ENCODE data around the gene SURF1.
"Not testable (repeated sequence)": the region's sequence is repeated elsewhere in the genome, so short reads cannot be mapped to it uniquely, and the experiment has no call there.

Gene SURF1

DNA sequence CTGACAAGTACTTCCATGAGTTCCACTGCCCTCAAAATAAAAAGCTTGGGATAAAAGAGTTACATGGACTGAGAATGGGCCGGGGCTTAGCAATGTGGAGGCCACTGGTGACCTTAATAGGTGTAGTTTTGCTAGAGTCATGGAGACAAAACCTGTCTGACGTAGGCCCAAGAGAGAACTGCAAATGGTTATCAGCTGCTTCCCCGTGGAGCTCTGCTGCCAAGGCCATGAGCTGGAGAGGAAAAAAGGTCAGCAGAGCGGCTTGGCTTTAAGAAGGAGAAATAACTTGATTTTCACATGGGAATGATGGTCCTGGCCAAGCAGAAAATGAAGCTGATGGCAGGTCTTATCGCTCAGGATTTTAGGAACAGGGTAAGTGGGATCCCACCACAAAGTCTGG, 16.6 kb downstream of the SURF1 start:
- Mint-ChIP-seq H3K9me3 (no peaks in the 10 kb centered on the region), H3K27ac (peak overlapping the region; percentile 31), H3K27me3 (ENCODE audit: low read depth) (no peaks in the 10 kb centered on the region), H3K4me3 (no peak overlapping the region), H3K36me3 (ENCODE audit: low read depth) (peaks cover 35% of the 10 kb centered on the region), H3K4me1 (ENCODE audit: low read depth) (peaks cover 15% of the 10 kb centered on the region)
- DNase-seq (ENCODE audit: low spot score), result no peak

DNA sequence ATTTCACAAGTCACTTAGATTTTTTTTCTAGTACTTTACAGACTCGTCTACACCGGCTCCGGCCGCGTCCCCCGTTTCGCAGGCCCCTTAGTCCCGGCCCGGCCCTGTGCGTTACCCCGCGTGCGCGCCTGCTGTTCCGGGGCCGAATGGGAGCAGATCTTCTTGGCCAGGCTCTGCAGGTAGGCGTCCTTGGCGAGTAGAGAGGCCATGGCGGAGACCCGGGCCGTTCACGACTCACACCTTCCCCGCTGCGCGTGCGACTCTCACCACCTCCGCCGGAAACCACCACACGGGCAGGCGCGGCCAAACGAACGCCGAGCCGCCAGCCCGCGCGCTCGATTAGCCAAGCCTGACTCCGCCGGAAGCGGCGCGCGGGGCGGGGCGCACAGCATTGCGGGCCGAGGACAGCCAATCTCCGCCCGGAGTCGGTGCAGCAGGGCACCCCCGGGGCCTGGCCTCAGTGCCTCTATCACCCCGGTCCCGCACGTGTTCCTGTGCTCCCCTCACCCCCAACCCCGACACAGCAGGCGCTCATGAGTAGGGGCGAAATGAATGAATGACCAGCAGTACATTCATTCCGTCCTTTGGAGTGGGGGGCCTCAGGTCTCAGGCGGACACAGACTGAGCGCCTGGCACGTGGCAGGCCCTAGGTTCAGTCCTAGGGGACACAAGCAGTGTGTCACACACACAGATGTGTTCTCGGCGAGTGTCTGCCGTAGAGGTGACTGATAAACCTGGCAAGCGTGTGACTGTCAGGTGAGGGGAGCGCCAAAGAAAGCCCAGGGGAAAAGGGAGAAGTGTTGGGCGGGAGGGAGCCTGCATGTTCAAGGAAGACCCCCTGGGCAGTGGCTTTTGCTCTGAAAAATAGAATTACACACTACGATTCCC, 20.1 kb downstream of the SURF1 start, which contains the start of gene SURF6:
Gene SURF6, minus strand, starts transcription at position 265 of the 888 bp plus-strand sequence. Its CDS starts 56 bp downstream, at position 209.
- peak; percentile 96 for DNase-seq (ENCODE audit: low spot score)
- H3K27me3 Mint-ChIP-seq (ENCODE audit: low read depth), result no peaks in the 10 kb centered on the region
- H3K36me3 Mint-ChIP-seq (ENCODE audit: low read depth), result peaks cover 52% of the 10 kb centered on the region
- peak within 1 kb of the TSS; percentile 97 for H3K4me3 Mint-ChIP-seq
- H3K27ac Mint-ChIP-seq, result peak within 1 kb of the TSS; percentile 91
- H3K4me1 Mint-ChIP-seq (ENCODE audit: low read depth), result peaks cover 18% of the 10 kb centered on the region
- no peaks in the 10 kb centered on the region for H3K9me3 Mint-ChIP-seq

DNA sequence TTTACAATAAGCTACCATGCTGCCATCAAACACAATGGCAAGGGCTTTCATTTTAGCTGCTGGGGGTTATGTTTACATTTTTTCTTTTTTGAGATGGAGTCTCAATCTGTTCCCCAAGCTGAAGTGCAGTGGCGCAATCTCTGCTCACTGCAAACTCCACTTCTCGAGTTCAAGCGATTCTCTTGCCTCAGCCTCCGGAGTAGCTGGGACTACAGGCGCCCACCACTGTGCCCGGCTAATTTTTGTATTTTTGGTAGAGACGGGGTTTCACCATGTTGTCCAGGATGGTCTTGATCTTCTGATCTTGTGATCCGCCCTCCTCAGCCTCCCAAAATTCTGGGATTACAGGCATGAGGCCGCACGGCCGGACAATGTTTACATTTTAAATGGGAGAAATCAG, 21.4 kb downstream of the SURF1 start:
- Mint-ChIP-seq H3K4me1 (ENCODE audit: low read depth) (peaks cover 14% of the 10 kb centered on the region), H3K4me3 (peak overlapping the region; percentile 97), H3K27ac (peak overlapping the region; percentile 91), H3K36me3 (ENCODE audit: low read depth) (peaks cover 51% of the 10 kb centered on the region)
- H3K27me3 Mint-ChIP-seq (ENCODE audit: low read depth); DNase-seq (ENCODE audit: low spot score); H3K9me3 Mint-ChIP-seq: not testable (repeated sequence)

DNA sequence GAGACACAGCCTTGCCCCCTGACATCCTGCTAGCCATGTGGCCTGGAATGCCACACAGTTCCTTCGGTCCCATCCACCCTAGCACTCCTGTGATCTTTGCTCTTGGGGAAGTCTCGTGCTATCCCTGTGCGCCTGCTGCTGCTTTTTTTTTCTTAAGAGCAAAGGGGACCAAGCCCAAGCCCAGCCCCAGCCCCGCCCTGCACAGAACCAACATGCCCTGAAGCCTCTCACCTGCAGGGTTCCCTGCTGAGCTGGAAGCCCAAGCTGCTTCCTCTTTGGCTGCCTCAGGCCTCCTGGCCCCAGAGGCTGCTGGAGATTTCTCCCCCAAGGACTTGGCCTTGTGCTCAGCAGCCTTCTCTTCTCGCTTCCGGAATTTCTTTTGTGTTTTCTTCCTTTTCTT, 22.1 kb downstream of the SURF1 start:
- Mint-ChIP-seq H3K27me3 (ENCODE audit: low read depth) (no peaks in the 10 kb centered on the region), H3K9me3 (no peaks in the 10 kb centered on the region), H3K36me3 (ENCODE audit: low read depth) (peaks cover 48% of the 10 kb centered on the region), H3K27ac (no peak overlapping the region), H3K4me1 (ENCODE audit: low read depth) (peaks cover 14% of the 10 kb centered on the region), H3K4me3 (peak overlapping the region; percentile 97)
- no peak for DNase-seq (ENCODE audit: low spot score)

DNA sequence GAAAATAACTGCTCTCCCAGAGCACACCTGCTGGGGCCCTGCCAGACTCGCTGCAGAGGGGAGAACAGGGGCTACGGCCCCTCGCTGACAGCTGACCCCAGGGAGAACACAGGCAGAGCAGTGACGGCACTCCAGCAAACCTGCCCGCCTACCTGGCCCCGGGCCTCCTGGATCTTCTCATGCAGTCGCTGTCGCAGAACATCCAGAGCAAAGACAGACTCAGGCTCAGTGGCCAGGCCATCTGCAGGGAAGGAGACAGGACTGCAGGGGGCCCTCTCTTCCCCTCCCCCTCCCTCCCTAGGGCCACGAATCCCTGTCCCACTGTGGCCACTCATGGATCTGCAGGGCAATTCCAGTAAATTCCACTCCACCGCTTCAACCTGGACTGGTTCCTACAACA, 22.7 kb downstream of the SURF1 start:
- DNase-seq (ENCODE audit: low spot score), result no peak
- Mint-ChIP-seq H3K36me3 (ENCODE audit: low read depth) (peaks cover 46% of the 10 kb centered on the region), H3K4me3 (no peak overlapping the region), H3K9me3 (no peaks in the 10 kb centered on the region), H3K4me1 (ENCODE audit: low read depth) (peaks cover 14% of the 10 kb centered on the region), H3K27ac (no peak overlapping the region), H3K27me3 (ENCODE audit: low read depth) (no peaks in the 10 kb centered on the region)

DNA sequence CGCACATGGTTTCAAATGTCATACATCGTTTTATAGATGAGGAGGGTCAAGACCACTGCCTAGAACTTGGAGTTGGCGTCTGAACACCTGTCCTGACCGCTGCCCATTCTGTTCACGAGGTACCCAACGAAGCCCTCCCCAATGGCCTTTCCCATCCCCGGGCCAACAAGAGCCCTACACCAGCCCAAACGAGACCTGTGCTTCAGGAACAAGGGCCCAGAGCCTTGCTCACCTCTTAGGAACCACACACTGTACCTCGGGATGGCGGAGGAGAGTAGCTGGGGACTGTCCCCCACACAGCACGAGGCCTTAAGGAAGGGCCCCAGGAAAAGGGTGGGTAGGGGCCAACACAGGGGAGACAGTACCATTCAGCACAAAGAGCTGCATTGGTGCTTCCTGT, 23.3 kb downstream of the SURF1 start:
- DNase-seq (ENCODE audit: low spot score), result no peak
- no peaks in the 10 kb centered on the region for H3K27me3 Mint-ChIP-seq (ENCODE audit: low read depth)
- H3K9me3 Mint-ChIP-seq, result no peaks in the 10 kb centered on the region
- no peak overlapping the region for H3K4me3 Mint-ChIP-seq
- H3K36me3 Mint-ChIP-seq (ENCODE audit: low read depth), result peaks cover 46% of the 10 kb centered on the region
- peaks cover 14% of the 10 kb centered on the region for H3K4me1 Mint-ChIP-seq (ENCODE audit: low read depth)
- H3K27ac Mint-ChIP-seq, result no peak overlapping the region

DNA sequence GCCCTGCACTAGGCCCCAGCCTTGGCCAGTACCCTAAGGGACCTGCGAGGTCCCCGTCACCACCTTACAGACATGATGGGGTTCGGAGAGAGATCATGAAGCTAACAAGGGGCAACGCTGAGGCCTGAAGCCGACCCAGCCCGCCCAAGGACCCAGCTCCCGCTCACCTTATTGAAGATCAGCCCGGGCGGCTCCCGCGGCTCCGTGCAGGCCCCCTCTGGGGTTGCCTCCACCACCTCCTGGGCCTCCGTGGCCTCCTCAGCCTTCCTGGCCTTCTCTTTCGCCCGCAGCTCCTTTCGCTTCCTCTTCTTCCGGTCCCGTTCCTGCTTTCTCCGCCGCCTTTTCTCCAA, 23.9 kb downstream of the SURF1 start:
- no peak for DNase-seq (ENCODE audit: low spot score)
- Mint-ChIP-seq H3K9me3 (no peaks in the 10 kb centered on the region), H3K4me3 (no peak overlapping the region), H3K36me3 (ENCODE audit: low read depth) (peaks cover 43% of the 10 kb centered on the region), H3K27me3 (ENCODE audit: low read depth) (no peaks in the 10 kb centered on the region), H3K27ac (no peak overlapping the region), H3K4me1 (ENCODE audit: low read depth) (peaks cover 14% of the 10 kb centered on the region)

DNA sequence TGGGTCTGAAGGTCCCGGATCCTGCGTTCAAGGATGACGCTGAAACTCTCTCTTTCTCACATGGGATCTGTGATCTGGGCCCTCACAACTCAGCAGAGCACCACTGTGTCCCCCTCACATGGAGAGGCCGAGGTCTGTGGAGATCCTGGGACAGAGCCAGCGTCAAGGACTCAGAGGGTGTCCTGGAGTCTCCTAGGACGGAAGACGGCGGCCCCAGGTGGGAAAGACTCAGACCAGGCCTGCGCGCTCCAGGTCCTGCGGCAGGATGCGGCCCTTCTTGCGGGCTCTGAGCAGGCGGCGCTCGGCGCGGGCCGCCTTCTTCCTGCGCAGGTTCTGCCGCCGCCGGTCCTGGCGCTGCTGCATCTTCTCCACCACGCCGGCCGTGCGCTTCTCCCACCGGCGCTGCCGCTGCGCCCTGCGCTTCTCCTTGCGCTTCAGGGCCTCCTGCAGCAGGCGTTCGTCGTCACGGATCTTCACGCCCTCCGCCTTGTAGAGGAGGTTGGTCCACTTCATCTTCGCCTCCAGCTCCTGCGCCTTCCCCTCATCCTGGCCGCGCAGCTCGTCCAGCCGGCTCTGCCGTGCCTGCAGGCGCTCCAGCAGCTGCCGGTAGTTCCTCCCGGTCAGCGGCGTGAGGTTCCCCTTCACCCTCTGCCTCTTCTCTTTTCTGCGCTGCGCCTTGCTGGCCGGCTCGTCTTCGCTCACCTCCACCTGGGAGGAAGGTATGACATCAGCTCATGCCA, 24.5 kb downstream of the SURF1 start:
- no peak for DNase-seq (ENCODE audit: low spot score)

DNA sequence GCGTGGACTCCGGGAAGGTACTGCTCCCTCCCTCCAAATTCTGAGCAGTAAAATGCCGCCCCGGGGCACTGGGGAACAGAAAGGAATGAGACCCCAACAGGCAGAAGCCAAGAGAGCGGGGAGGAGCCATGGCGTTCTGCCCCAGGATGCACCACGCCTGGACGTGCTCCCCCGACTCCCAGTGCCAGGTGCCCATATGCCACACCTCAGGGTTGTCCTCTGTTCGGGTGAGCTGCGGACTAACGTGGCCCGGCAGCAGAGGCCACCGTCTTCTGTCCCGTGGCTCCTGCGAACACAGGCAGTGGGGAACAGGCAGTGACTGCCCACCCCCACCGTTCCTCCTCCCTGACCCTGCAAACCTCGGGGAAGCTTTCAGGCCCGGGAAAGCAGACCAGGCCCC, 25.1 kb downstream of the SURF1 start:
- no peak for DNase-seq (ENCODE audit: low spot score)
- H3K27me3 Mint-ChIP-seq (ENCODE audit: low read depth), result no peaks in the 10 kb centered on the region
- H3K9me3 Mint-ChIP-seq, result no peaks in the 10 kb centered on the region
- H3K36me3 Mint-ChIP-seq (ENCODE audit: low read depth), result peaks cover 41% of the 10 kb centered on the region
- peaks cover 11% of the 10 kb centered on the region for H3K4me1 Mint-ChIP-seq (ENCODE audit: low read depth)
- no peak overlapping the region for H3K4me3 Mint-ChIP-seq
- no peak overlapping the region for H3K27ac Mint-ChIP-seq

More for the DNA sequence above, 24.5 kb downstream of the SURF1 start:
- no peaks in the 10 kb centered on the region for H3K27me3 Mint-ChIP-seq (ENCODE audit: low read depth)
- peaks cover 14% of the 10 kb centered on the region for H3K4me1 Mint-ChIP-seq (ENCODE audit: low read depth)
- no peak overlapping the region for H3K4me3 Mint-ChIP-seq
- H3K36me3 Mint-ChIP-seq (ENCODE audit: low read depth), result peaks cover 43% of the 10 kb centered on the region
- H3K9me3 Mint-ChIP-seq, result no peaks in the 10 kb centered on the region
- no peak overlapping the region for H3K27ac Mint-ChIP-seq

DNA sequence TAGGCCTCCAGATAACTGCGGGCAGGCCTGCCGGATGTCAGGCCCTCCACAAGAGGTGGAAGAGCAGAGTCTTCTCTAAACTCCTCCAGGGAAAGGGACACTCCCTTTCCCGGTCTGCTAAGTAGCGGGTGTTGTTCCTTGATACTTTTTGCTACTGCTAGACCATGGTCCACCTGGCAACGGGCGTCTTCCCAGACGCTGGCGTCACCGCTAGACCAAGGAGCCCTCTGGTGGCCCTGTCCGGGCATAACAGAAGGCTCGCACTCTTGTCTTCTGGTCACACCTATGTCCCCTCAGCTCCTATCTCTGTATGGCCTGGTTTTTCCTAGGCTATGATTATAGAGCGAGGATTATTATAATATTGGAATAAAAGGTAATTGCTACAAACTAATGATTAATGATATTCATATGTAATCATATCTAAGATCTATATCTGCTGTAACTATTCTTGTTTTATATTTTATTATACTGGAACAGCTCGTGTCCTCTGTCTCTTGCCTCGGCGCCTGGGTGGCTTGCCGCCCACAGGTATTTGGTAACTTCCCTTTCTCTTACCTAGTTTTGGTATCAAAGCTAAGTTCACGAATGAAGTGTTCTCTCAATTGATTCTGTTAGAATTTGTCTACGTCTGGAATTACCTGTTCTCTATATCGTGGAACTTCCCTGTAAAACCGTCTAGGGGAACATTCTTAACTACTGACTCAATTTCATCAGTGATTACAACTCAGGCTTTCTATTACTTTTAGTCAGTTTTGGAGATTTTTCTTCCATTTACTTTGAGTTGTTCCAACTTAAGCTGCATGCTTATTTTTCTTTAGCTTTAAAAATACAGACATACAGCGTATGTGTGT, 26.8 kb downstream of the SURF1 start:
- H3K27ac Mint-ChIP-seq; H3K4me1 Mint-ChIP-seq (ENCODE audit: low read depth); DNase-seq (ENCODE audit: low spot score); H3K4me3 Mint-ChIP-seq; H3K27me3 Mint-ChIP-seq (ENCODE audit: low read depth); H3K9me3 Mint-ChIP-seq: not testable (repeated sequence)
- peaks cover 37% of the 10 kb centered on the region for H3K36me3 Mint-ChIP-seq (ENCODE audit: low read depth)

DNA sequence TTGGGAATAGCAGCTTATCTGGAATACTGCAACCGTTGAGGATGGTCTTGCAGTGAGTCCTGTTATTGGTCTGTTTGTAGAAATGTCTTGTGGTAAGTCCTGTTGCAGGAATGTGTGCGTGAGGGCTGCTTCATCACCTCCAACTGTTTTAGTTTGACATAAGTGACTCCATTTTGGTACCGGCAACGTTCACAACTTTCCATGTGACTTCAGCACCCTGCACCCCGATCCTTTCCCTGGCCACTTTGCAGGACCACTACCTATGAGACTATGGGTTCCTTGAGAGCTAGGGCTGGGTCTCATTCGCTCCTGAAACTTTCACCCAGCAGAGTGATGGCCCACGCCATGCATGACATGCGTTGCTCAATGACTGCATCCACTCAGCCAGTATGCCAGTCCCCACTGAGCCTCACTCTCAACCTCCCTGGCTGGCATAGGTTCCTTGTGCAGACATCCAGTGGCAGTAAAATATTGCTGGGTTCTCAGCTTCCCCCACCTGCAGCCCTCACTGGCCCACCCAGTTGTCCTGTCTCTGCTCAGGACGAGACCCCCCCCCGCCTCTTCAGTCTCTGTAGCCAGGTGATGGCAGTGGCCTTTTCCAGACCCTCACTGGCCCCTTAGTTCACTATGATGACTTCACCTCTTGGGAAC, 28.3 kb downstream of the SURF1 start:
- Mint-ChIP-seq H3K27ac (no peak overlapping the region), H3K4me3 (no peak overlapping the region), H3K27me3 (ENCODE audit: low read depth) (no peaks in the 10 kb centered on the region), H3K36me3 (ENCODE audit: low read depth) (peaks cover 27% of the 10 kb centered on the region), H3K9me3 (no peaks in the 10 kb centered on the region), H3K4me1 (ENCODE audit: low read depth) (peaks cover 2% of the 10 kb centered on the region)
- DNase-seq (ENCODE audit: low spot score), result no peak

DNA sequence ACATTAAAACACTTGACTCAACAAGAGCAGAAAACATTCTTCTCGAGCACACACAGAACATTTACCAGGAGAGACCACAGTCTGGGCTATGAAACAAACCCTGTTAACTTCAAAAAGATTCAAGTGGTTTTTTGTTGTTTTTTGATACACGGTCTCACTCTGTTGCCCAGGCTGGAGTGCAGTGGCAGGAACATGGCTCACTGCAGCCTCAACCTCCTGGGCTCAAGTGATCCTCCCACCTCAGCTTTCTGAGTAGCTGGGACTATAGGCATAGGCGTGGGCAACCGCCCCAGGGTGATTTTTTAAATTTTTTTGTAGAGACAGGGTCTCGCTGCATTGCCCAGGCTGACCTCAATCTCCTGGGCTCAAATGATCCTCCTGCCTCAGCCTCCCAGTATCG, 29.3 kb downstream of the SURF1 start:
- not testable (repeated sequence) for H3K4me1 Mint-ChIP-seq (ENCODE audit: low read depth); DNase-seq (ENCODE audit: low spot score); H3K4me3 Mint-ChIP-seq; H3K27ac Mint-ChIP-seq; H3K27me3 Mint-ChIP-seq (ENCODE audit: low read depth); H3K9me3 Mint-ChIP-seq
- H3K36me3 Mint-ChIP-seq (ENCODE audit: low read depth), result peaks cover 19% of the 10 kb centered on the region

DNA sequence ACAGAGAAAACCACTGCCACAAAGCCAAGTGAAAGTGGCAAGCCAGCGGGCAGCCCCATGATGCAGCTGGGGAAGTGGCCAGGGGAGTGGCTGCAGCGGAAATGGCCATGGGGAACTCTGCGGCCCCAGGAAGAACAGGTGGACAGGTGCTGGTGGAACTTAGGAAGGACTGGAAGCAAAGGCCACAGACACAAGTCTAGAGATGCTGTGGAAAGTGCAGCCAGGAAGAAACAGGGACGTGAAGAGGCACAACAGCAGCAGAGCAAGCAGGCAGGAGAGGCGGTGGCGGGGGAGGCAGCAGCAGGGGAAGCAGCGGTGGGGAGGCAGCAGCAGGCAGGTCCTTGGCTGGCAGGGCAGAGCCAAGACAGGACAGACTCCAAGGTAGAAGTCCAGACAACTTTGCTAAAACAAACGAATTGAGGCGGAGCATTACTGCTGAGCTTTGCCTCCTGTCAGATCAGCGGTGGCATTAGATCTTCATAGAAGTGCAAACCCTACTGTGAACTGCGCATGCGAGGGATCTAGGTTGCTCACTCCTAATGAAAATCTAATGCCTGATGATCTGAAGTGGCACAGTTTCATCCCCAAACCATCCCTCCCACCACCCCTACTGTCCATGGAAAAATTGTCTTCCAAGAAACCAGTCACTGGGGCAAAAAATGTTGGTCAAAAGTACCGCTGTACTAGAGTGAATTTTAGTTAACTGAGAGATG, 32.1 kb downstream of the SURF1 start:
- H3K4me3 Mint-ChIP-seq, result no peak overlapping the region

More for the DNA sequence above, 32.1 kb downstream of the SURF1 start:
- H3K36me3 Mint-ChIP-seq (ENCODE audit: low read depth), result peaks cover 3% of the 10 kb centered on the region
- DNase-seq (ENCODE audit: low spot score), result no peak
- no peak overlapping the region for H3K27ac Mint-ChIP-seq
- H3K9me3 Mint-ChIP-seq, result no peaks in the 10 kb centered on the region
- H3K4me1 Mint-ChIP-seq (ENCODE audit: low read depth), result no peaks in the 10 kb centered on the region
- peaks cover 3% of the 10 kb centered on the region for H3K27me3 Mint-ChIP-seq (ENCODE audit: low read depth)

All from T-helper 2 cell treated with Interferon-gamma antibody and Interleukin-4, amounts not matched to agents 5 μg/mL and 100 μg/mL, for 36 hours (primary cell).